ENCODE measurements around the gene RBM34. TPM values are rescaled to one million over a fixed set of nuclear protein-coding genes. Genes with fewer than 3 reads are reported as not detected.

Gene RBM34
- total and polyA plus RNA-seq, 2 experiments from 2014 or later: 54.4 to 75.4 TPM

GRCh38 chr1:235136111-235136510 lies 24.9 kb downstream of the RBM34 start:
- TF ChIP-seq, protein P1, sequence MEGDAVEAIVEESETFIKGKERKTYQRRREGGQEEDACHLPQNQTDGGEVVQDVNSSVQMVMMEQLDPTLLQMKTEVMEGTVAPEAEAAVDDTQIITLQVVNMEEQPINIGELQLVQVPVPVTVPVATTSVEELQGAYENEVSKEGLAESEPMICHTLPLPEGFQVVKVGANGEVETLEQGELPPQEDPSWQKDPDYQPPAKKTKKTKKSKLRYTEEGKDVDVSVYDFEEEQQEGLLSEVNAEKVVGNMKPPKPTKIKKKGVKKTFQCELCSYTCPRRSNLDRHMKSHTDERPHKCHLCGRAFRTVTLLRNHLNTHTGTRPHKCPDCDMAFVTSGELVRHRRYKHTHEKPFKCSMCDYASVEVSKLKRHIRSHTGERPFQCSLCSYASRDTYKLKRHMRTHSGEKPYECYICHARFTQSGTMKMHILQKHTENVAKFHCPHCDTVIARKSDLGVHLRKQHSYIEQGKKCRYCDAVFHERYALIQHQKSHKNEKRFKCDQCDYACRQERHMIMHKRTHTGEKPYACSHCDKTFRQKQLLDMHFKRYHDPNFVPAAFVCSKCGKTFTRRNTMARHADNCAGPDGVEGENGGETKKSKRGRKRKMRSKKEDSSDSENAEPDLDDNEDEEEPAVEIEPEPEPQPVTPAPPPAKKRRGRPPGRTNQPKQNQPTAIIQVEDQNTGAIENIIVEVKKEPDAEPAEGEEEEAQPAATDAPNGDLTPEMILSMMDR (IDR thresholded peaks at IDR 0.05; ENCODE audit: poor library complexity): no peak
- TF ChIP-seq EZH2 (IDR thresholded peaks at IDR 0.05; ENCODE audit: borderline replicate concordance) (no peak), EZH2phosphoT487 (IDR thresholded peaks at IDR 0.05; ENCODE audit: low read depth, severe bottlenecking, unreplicated experiment) (no peak)
- no peak overlapping the region for H2AFZ ChIP-seq
- no peak for DNase-seq (ENCODE audit: low spot score)
- no peaks in the 10 kb centered on the region for H3K36me3 ChIP-seq (replicated peaks; ENCODE audit: insufficient read depth, low read depth)
- no peak overlapping the region for H3K4me3 ChIP-seq
- H3K9me3 ChIP-seq (ENCODE audit: low read depth): no peaks in the 10 kb centered on the region
- 81% methylated on average over 4 of the region's 4 CpGs for WGBS (ENCODE audit: low lambda C conversion rate, missing lambda C conversion rate)
- no peak overlapping the region for H3K4me2 ChIP-seq
- no peaks in the 10 kb centered on the region for H3K79me2 ChIP-seq
- no peaks in the 10 kb centered on the region for H4K20me1 ChIP-seq (ENCODE audit: insufficient read depth, poor library complexity, severe bottlenecking)
- no peak overlapping the region for H3K27ac ChIP-seq
- H3K27me3 ChIP-seq: no peaks in the 10 kb centered on the region
- H3K9me2 ChIP-seq (replicated peaks; ENCODE audit: insufficient read depth): no peaks in the 10 kb centered on the region
- H3K4me1 ChIP-seq (ENCODE audit: insufficient read depth): no peaks in the 10 kb centered on the region

DNA sequence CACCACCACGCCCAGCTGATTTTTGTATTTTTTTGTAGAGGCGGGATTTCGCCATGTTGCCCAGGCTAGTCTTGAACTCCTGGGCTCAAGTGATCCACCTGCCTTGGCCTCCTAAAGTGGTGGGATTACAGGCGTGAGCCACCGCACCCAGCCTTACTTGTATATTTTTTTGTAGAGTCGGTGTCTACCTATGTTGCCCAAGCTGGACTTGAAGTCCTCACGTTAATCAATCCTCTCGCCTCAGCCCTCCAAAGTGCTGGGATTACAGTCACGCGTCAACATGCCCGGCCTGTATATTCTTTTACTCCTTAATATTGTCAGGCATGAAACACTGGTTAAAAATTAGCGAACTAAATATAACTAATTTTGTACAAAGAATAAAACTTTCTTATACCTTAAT lies 26.9 kb downstream of the RBM34 start:
- Histone ChIP-seq H2AFZ (no peak overlapping the region), H4K20me1 (ENCODE audit: insufficient read depth, poor library complexity, severe bottlenecking) (no peaks in the 10 kb centered on the region), H3K9me2 (replicated peaks; ENCODE audit: insufficient read depth) (no peaks in the 10 kb centered on the region), H3K27me3 (no peaks in the 10 kb centered on the region), H3K27ac (no peak overlapping the region), H3K4me2 (no peak overlapping the region), H3K9me3 (ENCODE audit: low read depth) (no peaks in the 10 kb centered on the region), H3K4me3 (no peak overlapping the region), H3K36me3 (replicated peaks; ENCODE audit: insufficient read depth, low read depth) (no peaks in the 10 kb centered on the region), H3K79me2 (no peaks in the 10 kb centered on the region), H3K4me1 (ENCODE audit: insufficient read depth) (no peaks in the 10 kb centered on the region)
- no peak for DNase-seq (ENCODE audit: low spot score)
- TF ChIP-seq EZH2 (IDR thresholded peaks at IDR 0.05; ENCODE audit: borderline replicate concordance): no peak
- no peak for TF ChIP-seq EZH2phosphoT487 (IDR thresholded peaks at IDR 0.05; ENCODE audit: low read depth, severe bottlenecking, unreplicated experiment)
- TF ChIP-seq, protein P1 (IDR thresholded peaks at IDR 0.05; ENCODE audit: poor library complexity): no peak
- WGBS (ENCODE audit: low lambda C conversion rate, missing lambda C conversion rate): 97% methylated on average over 12 of the region's 12 CpGs

GRCh38 chr1:235133086-235133485 lies 28.0 kb downstream of the RBM34 start:
- Histone ChIP-seq H3K4me3 (no peak overlapping the region), H3K36me3 (replicated peaks; ENCODE audit: insufficient read depth, low read depth) (no peaks in the 10 kb centered on the region), H3K27me3 (no peaks in the 10 kb centered on the region), H4K20me1 (ENCODE audit: insufficient read depth, poor library complexity, severe bottlenecking) (no peaks in the 10 kb centered on the region), H3K9me2 (replicated peaks; ENCODE audit: insufficient read depth) (no peaks in the 10 kb centered on the region), H3K27ac (no peak overlapping the region), H3K4me1 (ENCODE audit: insufficient read depth) (no peaks in the 10 kb centered on the region), H3K79me2 (peaks cover 5% of the 10 kb centered on the region), H2AFZ (no peak overlapping the region), H3K4me2 (no peak overlapping the region), H3K9me3 (ENCODE audit: low read depth) (no peaks in the 10 kb centered on the region)
- TF ChIP-seq EZH2phosphoT487 (IDR thresholded peaks at IDR 0.05; ENCODE audit: low read depth, severe bottlenecking, unreplicated experiment): no peak
- TF ChIP-seq EZH2 (IDR thresholded peaks at IDR 0.05; ENCODE audit: borderline replicate concordance): no peak
- TF ChIP-seq, protein P1 (IDR thresholded peaks at IDR 0.05; ENCODE audit: poor library complexity): no peak
- WGBS (ENCODE audit: low lambda C conversion rate, missing lambda C conversion rate): 89% methylated on average over 3 of the region's 3 CpGs
- no peak for DNase-seq (ENCODE audit: low spot score)

- Histone ChIP-seq H3K79me2 (peaks cover 16% of the 10 kb centered on the region), H2AFZ (no peak overlapping the region), H3K27me3 (no peaks in the 10 kb centered on the region), H3K9me2 (replicated peaks; ENCODE audit: insufficient read depth) (no peaks in the 10 kb centered on the region), H3K9me3 (ENCODE audit: low read depth) (no peaks in the 10 kb centered on the region), H3K36me3 (replicated peaks; ENCODE audit: insufficient read depth, low read depth) (no peaks in the 10 kb centered on the region), H3K4me1 (ENCODE audit: insufficient read depth) (peaks cover 4% of the 10 kb centered on the region), H3K4me2 (no peak overlapping the region), H3K4me3 (no peak overlapping the region), H3K27ac (no peak overlapping the region), H4K20me1 (ENCODE audit: insufficient read depth, poor library complexity, severe bottlenecking) (peaks cover 9% of the 10 kb centered on the region)
- TF ChIP-seq, protein P1 (IDR thresholded peaks at IDR 0.05; ENCODE audit: poor library complexity): no peak
- TF ChIP-seq EZH2phosphoT487 (IDR thresholded peaks at IDR 0.05; ENCODE audit: low read depth, severe bottlenecking, unreplicated experiment) (no peak), EZH2 (IDR thresholded peaks at IDR 0.05; ENCODE audit: borderline replicate concordance) (no peak)
- no peak for DNase-seq (ENCODE audit: low spot score)
- WGBS (ENCODE audit: low lambda C conversion rate, missing lambda C conversion rate): 82% methylated on average over 6 of the region's 6 CpGs
Observed at GRCh38 chr1:235131961-235132360, 29.1 kb downstream of the RBM34 start.

Measured in hepatocyte (in vitro differentiated cells).